Fibroblast of mammary gland (primary cell): ENCODE results near the gene P2RY2.
"Not testable (repeated sequence)": the region's sequence is repeated elsewhere in the genome, so short reads cannot be mapped to it uniquely, and the experiment has no call there.

Experiments
- DNase-seq: peaks from one replicate; pipeline ENCODE4 v3.0.0-alpha.2; 2010; ENCODE audit warnings: low read depth
- H3K4me3 ChIP-seq: 2 replicates; pipeline ENCODE4 v1.5.1; 2011; ENCODE audit warnings: low read depth, mild to moderate bottlenecking, low read length, moderate library complexity; ENCODE audit not compliant: control insufficient read depth
- TF ChIP-seq, protein P1 (sequence below): conservative IDR thresholded peaks from 2 replicates; pipeline ENCODE4 v1.5.1; 2011; ENCODE audit warnings: low read depth, low read length, inconsistent platforms; ENCODE audit not compliant: control insufficient read depth, insufficient read depth

Gene P2RY2

DNA sequence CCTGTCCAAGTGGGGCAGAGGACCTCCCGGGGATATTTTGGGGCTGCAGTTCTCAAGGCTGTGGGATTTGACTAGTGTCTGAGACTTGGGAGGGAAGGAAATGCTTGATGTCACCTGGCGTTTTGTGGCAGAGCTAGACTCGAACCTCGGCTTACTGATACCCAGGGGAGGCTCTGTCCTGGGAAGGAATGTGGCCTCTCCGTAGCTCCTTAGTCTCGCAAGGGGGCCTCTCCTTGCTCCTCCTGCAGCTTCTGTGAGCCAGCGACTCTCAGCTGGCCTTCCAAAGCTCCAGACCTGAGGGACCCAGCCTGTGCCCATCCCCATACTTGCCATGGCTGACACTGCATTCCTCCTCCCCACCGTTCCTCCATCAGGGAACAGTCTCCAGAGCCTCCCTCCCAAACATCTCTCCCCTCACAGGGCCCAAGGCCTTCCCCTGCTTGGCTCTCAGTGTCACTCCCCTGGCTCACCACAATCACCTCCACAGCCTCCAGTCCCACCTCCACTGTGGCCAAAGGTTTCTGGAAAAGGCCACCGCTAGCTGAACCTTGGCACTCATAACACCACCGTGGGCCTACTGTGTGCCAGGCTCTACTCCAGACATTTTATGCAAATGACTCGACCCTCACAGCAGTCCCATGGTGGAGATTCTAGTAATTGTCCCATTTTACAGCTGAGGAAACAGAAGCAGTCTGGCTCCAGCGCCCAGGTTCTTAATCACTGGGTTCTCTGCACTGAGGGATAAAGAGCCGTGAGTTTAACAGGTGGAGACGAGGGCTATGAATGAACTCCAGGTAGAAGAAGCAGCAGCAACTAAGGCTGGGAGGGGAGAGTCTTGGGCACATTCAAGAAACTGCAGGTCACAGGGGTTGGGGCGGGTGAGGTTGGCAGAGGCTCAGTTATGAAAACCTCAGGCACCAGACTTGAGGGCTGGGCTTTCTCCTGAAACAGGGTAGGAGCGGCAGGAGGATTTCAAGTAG is 12.1 kb downstream of the P2RY2 start:
- H3K4me3 ChIP-seq, result no peak overlapping the region
- TF ChIP-seq, protein P1, sequence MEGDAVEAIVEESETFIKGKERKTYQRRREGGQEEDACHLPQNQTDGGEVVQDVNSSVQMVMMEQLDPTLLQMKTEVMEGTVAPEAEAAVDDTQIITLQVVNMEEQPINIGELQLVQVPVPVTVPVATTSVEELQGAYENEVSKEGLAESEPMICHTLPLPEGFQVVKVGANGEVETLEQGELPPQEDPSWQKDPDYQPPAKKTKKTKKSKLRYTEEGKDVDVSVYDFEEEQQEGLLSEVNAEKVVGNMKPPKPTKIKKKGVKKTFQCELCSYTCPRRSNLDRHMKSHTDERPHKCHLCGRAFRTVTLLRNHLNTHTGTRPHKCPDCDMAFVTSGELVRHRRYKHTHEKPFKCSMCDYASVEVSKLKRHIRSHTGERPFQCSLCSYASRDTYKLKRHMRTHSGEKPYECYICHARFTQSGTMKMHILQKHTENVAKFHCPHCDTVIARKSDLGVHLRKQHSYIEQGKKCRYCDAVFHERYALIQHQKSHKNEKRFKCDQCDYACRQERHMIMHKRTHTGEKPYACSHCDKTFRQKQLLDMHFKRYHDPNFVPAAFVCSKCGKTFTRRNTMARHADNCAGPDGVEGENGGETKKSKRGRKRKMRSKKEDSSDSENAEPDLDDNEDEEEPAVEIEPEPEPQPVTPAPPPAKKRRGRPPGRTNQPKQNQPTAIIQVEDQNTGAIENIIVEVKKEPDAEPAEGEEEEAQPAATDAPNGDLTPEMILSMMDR, result no peak
- DNase-seq, result no peak

DNA sequence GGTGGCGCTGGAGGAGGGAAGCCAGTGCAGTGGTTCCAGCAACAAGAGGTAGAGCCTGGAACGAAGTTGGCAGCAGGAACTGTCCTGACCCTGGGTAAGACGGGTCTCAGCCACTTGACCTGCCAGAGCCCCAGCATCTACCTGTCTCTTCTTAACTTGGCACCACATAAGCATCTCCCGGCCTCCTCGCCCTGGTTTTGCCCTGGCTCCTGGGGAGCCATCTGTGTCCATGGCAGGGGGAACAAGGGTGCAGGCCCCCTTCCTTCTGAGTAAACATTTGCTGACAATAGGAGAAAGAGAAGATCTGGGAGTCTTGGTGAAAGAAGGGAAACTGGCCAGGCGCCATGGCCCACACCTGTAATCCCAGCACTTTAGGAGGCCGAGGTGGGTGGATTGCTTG is 12.8 kb downstream of the P2RY2 start:
- TF ChIP-seq, protein P1, result no peak
- no peak overlapping the region for H3K4me3 ChIP-seq
- DNase-seq, result no peak

DNA sequence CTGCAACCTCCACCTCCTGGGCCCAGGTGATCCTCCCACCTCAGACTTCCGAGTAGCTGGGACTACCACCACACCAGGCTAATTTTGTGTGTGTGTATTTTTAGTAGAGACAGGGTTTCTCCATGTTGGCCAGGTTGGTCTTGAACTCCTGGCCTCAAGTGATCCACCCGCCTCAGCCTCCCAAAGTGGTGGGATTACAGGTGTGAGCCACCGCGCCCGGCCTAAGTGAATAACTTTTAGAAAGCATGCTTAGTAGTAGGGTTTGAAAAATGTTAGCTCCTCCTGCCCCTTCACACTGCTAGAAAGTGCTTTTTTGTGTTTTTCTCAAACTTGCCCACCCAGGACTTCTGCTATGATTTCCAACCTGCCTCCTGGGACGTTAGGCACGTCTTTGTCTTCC is 14.4 kb downstream of the P2RY2 start:
- DNase-seq, H3K4me3 ChIP-seq: not testable (repeated sequence)

DNA sequence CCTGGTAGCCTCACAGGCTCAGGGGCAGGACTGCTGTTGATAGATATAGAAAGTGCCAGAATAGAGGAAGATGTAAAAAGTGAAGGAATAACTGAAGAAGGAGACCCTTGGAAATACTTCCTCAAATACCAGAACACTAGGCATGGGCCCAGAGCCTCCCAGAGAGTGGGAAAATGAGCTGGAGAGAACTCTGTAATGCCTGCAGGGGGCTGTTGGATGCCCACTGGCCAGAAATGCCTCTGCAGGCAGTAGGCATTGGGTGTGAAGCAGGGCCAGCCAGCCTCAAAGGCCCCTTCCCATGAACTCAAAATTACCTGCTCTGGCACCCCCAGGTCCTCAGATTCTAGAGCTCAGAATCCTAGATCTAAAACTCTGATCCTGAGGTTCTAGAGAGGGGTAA is 15.1 kb downstream of the P2RY2 start:
- no peak overlapping the region for H3K4me3 ChIP-seq
- no peak for DNase-seq
- TF ChIP-seq, protein P1, result no peak

DNA sequence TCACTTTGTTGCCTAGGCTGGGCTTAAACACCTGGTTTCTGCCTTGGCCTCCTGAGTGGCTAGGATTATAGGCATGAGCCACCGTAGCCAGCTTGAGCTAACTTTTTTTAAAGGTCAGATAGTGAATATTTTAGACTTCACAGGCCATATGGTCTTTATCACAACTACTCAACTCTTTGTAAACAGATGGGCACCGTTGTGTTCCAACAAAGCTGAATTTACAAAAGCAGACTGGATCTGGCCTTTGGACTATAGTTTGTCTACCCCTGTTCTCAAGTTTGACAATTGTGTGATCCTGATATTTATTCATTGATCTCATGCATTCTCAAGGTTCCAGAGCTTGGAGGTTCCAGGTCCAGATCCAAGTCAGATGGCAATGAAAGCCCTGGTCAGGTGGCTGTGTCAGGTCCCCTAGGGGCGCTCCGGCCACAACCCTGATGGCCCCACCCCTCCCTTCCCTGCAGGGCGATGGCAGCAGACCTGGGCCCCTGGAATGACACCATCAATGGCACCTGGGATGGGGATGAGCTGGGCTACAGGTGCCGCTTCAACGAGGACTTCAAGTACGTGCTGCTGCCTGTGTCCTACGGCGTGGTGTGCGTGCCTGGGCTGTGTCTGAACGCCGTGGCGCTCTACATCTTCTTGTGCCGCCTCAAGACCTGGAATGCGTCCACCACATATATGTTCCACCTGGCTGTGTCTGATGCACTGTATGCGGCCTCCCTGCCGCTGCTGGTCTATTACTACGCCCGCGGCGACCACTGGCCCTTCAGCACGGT is 15.8 kb downstream of the P2RY2 start:
- TF ChIP-seq, protein P1, result no peak
- no peak overlapping the region for H3K4me3 ChIP-seq
- DNase-seq, result no peak

DNA sequence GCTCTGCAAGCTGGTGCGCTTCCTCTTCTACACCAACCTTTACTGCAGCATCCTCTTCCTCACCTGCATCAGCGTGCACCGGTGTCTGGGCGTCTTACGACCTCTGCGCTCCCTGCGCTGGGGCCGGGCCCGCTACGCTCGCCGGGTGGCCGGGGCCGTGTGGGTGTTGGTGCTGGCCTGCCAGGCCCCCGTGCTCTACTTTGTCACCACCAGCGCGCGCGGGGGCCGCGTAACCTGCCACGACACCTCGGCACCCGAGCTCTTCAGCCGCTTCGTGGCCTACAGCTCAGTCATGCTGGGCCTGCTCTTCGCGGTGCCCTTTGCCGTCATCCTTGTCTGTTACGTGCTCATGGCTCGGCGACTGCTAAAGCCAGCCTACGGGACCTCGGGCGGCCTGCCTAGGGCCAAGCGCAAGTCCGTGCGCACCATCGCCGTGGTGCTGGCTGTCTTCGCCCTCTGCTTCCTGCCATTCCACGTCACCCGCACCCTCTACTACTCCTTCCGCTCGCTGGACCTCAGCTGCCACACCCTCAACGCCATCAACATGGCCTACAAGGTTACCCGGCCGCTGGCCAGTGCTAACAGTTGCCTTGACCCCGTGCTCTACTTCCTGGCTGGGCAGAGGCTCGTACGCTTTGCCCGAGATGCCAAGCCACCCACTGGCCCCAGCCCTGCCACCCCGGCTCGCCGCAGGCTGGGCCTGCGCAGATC is 16.5 kb downstream of the P2RY2 start:
- TF ChIP-seq, protein P1, result no peak
- DNase-seq, result no peak

More for the DNA sequence above, 16.5 kb downstream of the P2RY2 start:
- no peak overlapping the region for H3K4me3 ChIP-seq
